ENCODE measurements around the gene BRF1. TPM values are rescaled to one million over a fixed set of nuclear protein-coding genes. Genes with fewer than 3 reads are reported as not detected.
"Not testable (repeated sequence)": the region's sequence is repeated elsewhere in the genome, so short reads cannot be mapped to it uniquely, and the experiment has no call there.

BRF1 gene
- polyA plus RNA-seq, 1 donor: 29.7 TPM

- no peak for DNase-seq
Measured at GRCh38 chr14:105290621-105291346, 10.0 kb downstream of the BRF1 start.

GRCh38 chr14:105288936-105289335 lies 11.9 kb downstream of the BRF1 start:
- DNase-seq: not testable (repeated sequence)

DNA sequence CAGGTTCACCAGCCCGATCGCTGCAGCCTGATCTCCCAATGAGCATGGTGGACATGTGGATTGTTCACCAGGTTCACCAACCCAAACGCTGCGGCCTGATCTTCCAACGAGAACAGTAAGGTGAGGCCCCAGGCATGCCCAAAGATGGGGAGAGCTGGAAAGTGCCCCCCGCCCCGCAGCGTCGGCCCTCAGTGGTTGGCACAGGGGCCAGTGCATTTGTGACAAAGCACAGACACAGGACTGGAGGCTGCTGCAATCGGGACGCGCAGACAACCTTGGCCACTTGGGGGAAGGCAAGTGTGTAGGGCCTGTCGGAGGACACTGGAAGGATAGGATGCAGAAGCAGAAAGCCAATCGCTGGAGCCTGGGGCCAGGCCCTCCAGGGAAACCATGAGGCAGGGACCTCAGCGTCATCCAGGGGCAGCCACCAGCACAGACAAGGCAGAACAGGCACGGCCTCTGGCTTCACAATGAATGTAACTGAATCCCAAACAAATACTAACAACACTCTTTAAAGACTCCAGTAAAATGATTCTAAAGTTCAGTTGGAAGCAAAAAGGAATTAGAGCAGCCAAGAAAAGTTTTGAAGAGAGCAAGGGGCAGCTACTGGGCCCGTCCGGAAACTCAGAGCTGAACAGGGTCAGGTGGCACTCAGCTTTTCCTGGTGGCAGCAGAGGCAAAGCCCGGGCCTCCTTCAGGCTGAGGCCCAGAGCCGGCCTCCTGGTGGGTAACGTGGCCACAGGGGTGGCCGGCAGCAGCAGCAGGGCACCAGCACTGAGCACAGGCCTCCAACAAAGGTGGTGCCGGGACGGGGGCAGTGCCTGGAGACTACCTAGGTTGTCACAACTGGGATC lies 13.3 kb downstream of the BRF1 start:
- DNase-seq: no peak

DNA sequence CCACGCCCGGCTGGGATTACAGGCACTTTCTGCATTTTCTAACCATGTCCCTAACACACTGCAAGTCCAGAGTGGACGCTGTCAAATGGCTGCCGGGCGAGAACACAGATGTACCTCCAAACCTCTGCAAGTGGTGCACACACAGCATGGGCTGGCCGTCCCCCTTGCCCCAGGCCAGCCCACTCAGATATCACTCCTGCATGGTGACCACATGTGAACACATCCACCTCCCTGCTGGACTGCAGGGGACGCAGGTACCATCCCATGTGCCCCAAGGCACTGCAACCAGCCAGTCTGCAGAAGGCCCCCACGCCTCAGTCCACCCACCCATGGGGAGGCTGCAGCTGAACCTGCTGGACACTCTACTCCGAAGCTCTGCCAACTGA lies 14.0 kb downstream of the BRF1 start:
- no peak for DNase-seq

DNA sequence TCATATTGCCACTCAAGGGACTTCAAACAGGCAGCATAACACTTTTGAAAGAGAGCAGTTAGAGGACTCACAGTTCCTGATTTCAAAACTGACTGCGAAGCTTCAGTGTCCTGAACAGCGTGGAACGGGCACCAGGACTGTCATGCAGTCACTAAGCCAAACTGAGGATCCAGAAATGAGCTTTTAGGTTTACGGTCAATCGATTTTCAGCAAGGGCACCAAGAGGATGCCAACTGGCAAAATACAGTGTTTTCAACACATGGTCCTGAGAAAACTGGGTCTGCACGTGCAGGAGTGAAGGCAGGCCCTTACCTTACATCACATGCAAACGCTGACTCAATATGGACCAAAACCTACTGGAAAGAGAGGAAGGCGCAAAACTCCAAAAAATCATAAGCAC lies 15.6 kb downstream of the BRF1 start:
- DNase-seq: no peak

- no peak for DNase-seq
Measured at GRCh38 chr14:105283899-105284298, 16.9 kb downstream of the BRF1 start.

DNA sequence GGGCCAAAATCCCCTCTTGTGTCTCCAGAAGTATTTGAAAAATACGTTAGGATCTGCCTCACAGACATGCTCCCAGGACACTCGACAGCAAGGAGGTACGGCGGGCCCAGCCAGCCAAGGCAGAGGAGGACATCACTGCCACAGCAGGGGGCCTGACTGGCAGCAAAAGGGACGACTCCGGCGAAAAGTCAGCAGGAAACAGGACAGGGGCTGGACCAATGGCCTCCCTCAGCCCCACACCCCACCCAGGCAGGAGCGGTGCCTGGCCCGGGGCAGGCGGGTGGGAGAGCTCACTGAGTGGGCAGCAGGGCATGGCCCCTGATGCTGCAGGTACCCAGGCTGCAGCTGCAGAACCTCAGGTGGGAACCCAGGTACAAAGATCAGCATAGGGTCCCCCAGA lies 17.8 kb downstream of the BRF1 start:
- no peak for DNase-seq

GRCh38 chr14:105282098-105282725 lies 18.6 kb downstream of the BRF1 start:
- DNase-seq: no peak

GRCh38 chr14:105281371-105282097 lies 19.3 kb downstream of the BRF1 start:
- DNase-seq: peak; percentile 71

DNA sequence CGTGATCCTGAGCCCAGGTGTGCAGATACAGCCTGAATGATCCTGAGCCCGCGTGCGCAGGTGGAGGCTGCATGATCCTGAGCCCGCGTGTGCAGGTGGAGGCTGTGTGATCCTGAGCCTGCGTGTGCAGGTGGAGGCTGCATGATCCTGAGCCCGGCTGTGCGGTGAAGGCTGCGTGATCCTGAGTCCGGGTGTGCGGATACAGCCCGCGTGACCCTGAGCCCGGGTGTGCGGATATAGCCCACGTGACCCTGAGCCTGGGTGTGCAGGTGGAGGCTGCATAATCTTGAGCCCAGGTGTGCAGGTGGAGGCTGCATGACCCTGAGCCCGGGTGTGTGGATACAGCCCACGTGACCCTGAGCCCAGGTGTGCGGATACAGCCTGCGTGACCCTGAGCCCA lies 20.3 kb downstream of the BRF1 start:
- DNase-seq: no peak

GRCh38 chr14:105279642-105280361 lies 21.0 kb downstream of the BRF1 start:
- DNase-seq: no peak

DNA sequence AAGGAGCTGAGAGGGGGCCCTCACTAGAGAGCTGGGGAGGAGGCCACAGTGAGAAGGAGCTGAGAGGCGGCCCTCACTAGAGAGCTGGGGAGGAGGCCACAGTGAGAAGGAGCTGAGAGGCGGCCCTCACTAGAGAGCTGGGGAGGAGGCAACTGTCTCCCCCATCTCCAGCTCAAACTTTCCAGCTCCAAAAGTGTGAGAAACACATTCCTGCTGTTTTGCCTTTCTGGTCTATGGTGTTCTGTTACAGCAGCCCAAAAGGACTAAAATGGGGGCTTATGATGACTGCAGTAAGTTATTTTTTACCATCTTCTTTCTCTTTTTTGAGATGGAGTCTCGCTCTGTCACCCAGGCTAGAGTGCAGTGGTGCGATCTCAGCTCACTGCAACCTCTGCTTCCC lies 23.4 kb downstream of the BRF1 start:
- DNase-seq: not testable (repeated sequence)

GRCh38 chr14:105275267-105275946 lies 25.4 kb downstream of the BRF1 start:
- DNase-seq: peak; percentile 21

- no peak for DNase-seq
Measured at GRCh38 chr14:105274637-105275036, 26.2 kb downstream of the BRF1 start.

GRCh38 chr14:105273062-105273461 lies 27.7 kb downstream of the BRF1 start:
- no peak for DNase-seq

GRCh38 chr14:105272623-105273022 lies 28.2 kb downstream of the BRF1 start:
- DNase-seq: no peak

- DNase-seq: no peak
Measured at GRCh38 chr14:105271224-105271890, 29.4 kb downstream of the BRF1 start.

DNA sequence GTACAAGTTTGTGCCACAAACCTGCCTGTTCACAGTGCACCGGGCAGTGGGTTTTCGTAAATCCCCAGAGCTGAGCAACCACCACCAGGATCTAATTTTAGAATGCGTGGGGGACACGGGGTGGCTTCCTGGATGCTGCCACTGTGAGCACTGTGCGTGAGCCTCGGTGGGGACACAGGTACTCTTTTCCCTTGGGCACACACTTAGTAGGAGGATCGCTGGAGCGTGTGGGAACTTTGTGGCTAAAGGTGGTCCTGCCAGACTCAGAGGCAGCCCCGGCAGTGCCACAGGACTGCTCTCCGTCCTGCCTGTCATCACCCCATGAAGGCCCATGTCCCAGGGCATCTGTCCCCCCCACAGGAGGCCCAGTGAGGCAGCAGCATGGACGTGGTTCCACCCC lies 31.4 kb downstream of the BRF1 start:
- DNase-seq: no peak

GRCh38 chr14:105268736-105269354 lies 32.0 kb downstream of the BRF1 start:
- no peak for DNase-seq

DNA sequence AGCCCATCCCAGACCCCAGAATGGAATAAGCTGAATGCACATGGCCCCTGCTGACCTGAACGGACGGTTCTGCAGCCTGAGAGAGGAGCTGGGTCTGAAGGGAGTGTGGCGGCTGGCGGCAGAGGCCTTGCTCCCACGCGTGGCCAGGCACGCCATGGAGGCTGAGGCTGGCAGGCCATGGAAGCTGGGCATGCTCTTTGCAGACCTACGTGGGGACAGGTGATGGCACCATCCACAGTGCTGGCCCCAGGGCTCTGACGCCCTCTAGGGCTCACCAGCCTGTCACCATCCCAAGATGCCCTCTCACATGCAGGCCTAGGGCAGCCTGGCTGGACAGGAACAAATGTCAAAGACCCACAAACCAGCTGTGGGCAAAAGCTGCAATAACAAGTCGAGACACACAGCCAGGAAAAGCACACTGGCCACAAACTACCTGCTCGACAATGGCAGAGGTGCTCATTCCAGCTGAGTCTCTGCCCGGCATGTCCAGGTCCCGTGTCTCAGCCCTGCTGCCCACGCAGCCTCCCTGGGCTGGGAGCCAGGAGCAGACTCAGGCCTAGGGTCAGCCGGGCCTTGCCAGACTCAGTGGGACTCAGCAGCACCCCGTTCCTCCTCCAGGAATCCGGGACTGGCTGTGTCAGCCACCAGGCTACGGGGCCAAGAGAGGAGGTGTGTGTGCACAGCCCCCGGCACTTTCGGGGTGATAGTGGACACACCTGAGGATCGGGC lies 32.8 kb downstream of the BRF1 start:
- DNase-seq: no peak

Data from hindlimb muscle (tissue), 1 donor.